Osteocyte (in vitro differentiated cells): ENCODE data around the gene TPRKB. TPM values are rescaled to one million over a fixed set of nuclear protein-coding genes. Genes with fewer than 3 reads are reported as not detected.
"Not testable (repeated sequence)": the region's sequence is repeated elsewhere in the genome, so short reads cannot be mapped to it uniquely, and the experiment has no call there.

Experiments used
- DNase-seq: peaks from one replicate; pipeline ENCODE4 v3.0.0; 2021; ENCODE audit warnings: mixed read lengths; ENCODE audit not compliant: unreplicated experiment; ENCODE audit errors: extremely low spot score
- H3K27ac Mint-ChIP-seq: one replicate; pipeline ENCODE4 v1.8.0; 2021; ENCODE audit warnings: mild to moderate bottlenecking, mixed read lengths; ENCODE audit not compliant: unreplicated experiment
- H3K27me3 Mint-ChIP-seq: one replicate; pipeline ENCODE4 v1.8.0; 2021; ENCODE audit warnings: mixed read lengths; ENCODE audit not compliant: unreplicated experiment
- H3K36me3 Mint-ChIP-seq: one replicate; pipeline ENCODE4 v1.8.0; 2021; ENCODE audit warnings: mixed read lengths; ENCODE audit not compliant: unreplicated experiment
- H3K4me1 Mint-ChIP-seq: one replicate; pipeline ENCODE4 v1.8.0; 2021; ENCODE audit warnings: mixed read lengths; ENCODE audit not compliant: unreplicated experiment
- H3K4me3 Mint-ChIP-seq: one replicate; pipeline ENCODE4 v1.8.0; 2021; ENCODE audit warnings: mild to moderate bottlenecking, moderate library complexity, mixed read lengths; ENCODE audit not compliant: unreplicated experiment
- H3K9me3 Mint-ChIP-seq: one replicate; pipeline ENCODE4 v1.8.0; 2021; ENCODE audit warnings: mixed read lengths; ENCODE audit not compliant: unreplicated experiment
- CTCF ChIP-seq: fragments of 200-600 bp; sonication (generic); IDR thresholded peaks from 2 replicates; pipeline ENCODE4 v1.5.0; 2021; ENCODE audit warnings: antibody characterized with exemption, mild to moderate bottlenecking, moderate library complexity
- total RNA-seq: library from RNA; stranded (reverse); gene quantifications from 2 replicates; pipeline ENCODE4 v1.2.1, GENCODE V29; 2021

The TPRKB gene
- total RNA-seq, 1 donor from 2014 or later = 16.7 TPM

GRCh38 chr2:73718851-73719621, 18.1 kb downstream of the TPRKB start:
- DNase-seq = peak; percentile 38
- Mint-ChIP-seq H3K9me3 (peaks cover 15% of the 10 kb centered on the region), H3K4me3 (no peak overlapping the region), H3K4me1 (no peaks in the 10 kb centered on the region), H3K27ac (no peak overlapping the region), H3K27me3 (peaks cover 13% of the 10 kb centered on the region), H3K36me3 (peaks cover 4% of the 10 kb centered on the region)
- no peak for TF ChIP-seq CTCF

- peaks cover 18% of the 10 kb centered on the region for H3K27me3 Mint-ChIP-seq
- H3K27ac Mint-ChIP-seq = no peak overlapping the region
- H3K4me3 Mint-ChIP-seq = no peak overlapping the region
These were observed 18.7 kb downstream of the TPRKB start for GRCh38 chr2:73718421-73718820.

DNA sequence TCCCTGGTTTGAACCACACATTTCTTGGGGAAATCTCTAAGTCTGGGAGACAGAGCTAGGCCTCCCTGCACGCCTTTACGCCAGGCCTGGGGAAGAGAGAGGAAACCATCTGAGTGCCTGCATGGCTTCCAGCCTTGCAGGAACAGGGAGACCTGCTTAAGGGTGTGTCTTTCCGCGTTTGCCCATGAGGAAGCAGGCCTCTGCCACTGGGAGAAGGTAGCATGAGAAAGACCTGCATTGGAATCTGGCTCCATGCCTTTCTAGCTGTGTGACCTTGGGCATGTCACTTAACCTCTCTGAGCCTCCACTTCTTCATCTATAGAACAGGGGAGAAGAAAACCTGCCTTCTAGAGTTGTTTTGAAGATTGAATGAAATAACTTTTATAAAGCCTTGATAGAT, 19.4 kb downstream of the TPRKB start:
- not testable (repeated sequence) for H3K36me3 Mint-ChIP-seq, H3K4me3 Mint-ChIP-seq, H3K4me1 Mint-ChIP-seq, H3K27ac Mint-ChIP-seq, DNase-seq
- peaks cover 15% of the 10 kb centered on the region for H3K9me3 Mint-ChIP-seq
- H3K27me3 Mint-ChIP-seq = peaks cover 18% of the 10 kb centered on the region

More at GRCh38 chr2:73718421-73718820, 18.7 kb downstream of the TPRKB start:
- DNase-seq = peak; percentile 73
- Mint-ChIP-seq H3K36me3 (peaks cover 4% of the 10 kb centered on the region), H3K9me3 (peaks cover 19% of the 10 kb centered on the region), H3K4me1 (no peaks in the 10 kb centered on the region)
- TF ChIP-seq CTCF = no peak

DNA sequence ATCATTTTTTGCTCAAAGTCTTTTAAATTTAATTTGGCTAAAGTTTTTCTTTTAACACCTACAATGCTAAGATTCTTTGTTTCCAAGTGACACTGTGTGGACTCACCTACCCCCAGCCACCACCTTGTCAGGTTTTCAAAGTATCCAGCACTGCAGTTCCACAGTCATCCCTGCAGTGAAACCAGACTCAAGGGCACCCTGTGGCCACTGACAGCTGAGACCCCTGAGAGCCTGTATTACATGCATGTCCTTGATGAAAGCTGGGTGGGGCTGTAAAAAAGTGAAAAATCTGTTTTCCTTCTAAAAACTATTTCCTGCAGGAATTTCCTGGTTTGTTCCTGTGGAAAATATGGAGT, 19.9 kb downstream of the TPRKB start:
- Mint-ChIP-seq H3K9me3 (peaks cover 12% of the 10 kb centered on the region), H3K27ac (no peak overlapping the region), H3K4me3 (no peak overlapping the region), H3K4me1 (no peaks in the 10 kb centered on the region), H3K27me3 (peaks cover 18% of the 10 kb centered on the region), H3K36me3 (no peaks in the 10 kb centered on the region)
- TF ChIP-seq CTCF = no peak
- DNase-seq = no peak

DNA sequence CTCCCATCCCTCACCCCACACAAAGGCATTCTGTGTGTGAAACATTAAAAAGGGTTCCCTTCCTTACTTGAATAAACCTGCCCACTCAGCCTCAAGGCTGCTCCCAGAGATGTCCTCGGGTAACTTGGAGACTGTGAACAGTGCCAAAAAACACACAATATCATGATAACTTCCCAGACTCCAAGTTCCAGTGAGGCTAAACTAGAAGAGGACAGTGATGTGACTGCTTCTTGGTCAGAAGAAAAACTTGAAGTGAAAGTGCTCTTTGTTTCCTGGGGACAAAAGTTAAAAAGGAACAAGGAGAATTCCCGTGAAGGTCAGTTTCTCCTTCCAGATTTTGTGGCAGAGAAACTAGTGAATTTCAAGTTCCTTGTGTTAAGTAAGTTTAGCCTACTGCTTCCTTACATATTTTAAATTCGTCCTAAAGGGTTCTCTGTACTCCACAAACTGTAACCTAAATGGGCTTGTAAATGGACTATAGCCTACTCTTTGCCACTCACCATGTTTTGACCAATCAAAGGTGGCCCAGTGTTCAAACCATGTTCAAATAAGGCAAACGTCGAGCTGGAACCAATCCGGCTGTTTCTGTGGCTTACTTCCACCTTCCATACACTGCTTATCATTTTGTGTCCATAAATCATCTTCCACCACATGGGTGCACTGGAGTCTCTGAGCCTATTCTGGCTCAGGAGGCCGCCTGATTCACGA, 20.4 kb downstream of the TPRKB start:
- Mint-ChIP-seq H3K27ac (no peak overlapping the region), H3K4me3 (no peak overlapping the region), H3K27me3 (peaks cover 23% of the 10 kb centered on the region), H3K4me1 (no peaks in the 10 kb centered on the region), H3K36me3 (no peaks in the 10 kb centered on the region), H3K9me3 (peaks cover 12% of the 10 kb centered on the region)
- TF ChIP-seq CTCF = no peak
- no peak for DNase-seq
